ENCODE results near the gene PALLD.

DNA sequence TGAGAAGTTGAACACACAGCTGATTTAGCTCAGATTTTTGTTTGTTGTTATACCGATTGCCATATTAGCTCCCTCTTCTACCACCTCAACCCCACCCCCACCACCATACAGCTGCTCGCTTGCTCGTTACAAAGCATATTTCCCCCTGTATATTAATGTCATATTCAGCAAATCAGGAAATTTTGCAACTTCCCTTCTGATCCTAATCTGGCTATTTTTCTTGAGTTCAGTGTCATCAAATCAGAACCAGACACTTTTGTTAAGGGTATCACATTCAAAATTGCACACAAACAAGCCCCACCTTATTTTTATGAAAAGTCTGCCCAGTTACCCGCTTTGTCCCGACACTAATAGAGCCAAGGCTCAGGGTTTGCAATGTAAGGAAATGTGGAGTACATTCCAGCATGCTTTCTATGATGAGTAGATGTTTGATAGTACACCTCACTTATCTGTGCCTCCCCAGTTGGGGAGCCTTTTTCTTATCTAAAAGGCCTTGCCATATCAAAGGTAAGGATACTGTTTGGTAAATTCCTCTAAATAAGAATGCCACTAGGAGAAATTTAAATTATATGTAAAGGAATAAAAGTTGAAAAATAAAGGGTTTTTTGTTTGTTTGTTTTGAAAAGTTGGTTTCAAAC is 301.0 kb downstream of the PALLD start:
- TF ChIP-seq, protein P1, sequence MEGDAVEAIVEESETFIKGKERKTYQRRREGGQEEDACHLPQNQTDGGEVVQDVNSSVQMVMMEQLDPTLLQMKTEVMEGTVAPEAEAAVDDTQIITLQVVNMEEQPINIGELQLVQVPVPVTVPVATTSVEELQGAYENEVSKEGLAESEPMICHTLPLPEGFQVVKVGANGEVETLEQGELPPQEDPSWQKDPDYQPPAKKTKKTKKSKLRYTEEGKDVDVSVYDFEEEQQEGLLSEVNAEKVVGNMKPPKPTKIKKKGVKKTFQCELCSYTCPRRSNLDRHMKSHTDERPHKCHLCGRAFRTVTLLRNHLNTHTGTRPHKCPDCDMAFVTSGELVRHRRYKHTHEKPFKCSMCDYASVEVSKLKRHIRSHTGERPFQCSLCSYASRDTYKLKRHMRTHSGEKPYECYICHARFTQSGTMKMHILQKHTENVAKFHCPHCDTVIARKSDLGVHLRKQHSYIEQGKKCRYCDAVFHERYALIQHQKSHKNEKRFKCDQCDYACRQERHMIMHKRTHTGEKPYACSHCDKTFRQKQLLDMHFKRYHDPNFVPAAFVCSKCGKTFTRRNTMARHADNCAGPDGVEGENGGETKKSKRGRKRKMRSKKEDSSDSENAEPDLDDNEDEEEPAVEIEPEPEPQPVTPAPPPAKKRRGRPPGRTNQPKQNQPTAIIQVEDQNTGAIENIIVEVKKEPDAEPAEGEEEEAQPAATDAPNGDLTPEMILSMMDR (tag by site-specific recombination; IDR thresholded peaks at IDR 0.05) = no peak
- TF ChIP-seq, protein P2, sequence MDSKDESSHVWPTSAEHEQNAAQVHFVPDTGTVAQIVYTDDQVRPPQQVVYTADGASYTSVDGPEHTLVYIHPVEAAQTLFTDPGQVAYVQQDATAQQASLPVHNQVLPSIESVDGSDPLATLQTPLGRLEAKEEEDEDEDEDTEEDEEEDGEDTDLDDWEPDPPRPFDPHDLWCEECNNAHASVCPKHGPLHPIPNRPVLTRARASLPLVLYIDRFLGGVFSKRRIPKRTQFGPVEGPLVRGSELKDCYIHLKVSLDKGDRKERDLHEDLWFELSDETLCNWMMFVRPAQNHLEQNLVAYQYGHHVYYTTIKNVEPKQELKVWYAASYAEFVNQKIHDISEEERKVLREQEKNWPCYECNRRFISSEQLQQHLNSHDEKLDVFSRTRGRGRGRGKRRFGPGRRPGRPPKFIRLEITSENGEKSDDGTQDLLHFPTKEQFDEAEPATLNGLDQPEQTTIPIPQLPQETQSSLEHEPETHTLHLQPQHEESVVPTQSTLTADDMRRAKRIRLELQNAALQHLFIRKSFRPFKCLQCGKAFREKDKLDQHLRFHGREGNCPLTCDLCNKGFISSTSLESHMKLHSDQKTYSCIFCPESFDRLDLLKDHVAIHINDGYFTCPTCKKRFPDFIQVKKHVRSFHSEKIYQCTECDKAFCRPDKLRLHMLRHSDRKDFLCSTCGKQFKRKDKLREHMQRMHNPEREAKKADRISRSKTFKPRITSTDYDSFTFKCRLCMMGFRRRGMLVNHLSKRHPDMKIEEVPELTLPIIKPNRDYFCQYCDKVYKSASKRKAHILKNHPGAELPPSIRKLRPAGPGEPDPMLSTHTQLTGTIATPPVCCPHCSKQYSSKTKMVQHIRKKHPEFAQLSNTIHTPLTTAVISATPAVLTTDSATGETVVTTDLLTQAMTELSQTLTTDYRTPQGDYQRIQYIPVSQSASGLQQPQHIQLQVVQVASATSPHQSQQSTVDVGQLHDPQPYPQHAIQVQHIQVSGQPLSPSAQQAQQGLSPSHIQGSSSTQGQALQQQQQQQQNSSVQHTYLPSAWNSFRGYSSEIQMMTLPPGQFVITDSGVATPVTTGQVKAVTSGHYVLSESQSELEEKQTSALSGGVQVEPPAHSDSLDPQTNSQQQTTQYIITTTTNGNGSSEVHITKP (tag by site-specific recombination; IDR thresholded peaks at IDR 0.05) = no peak
- TF ChIP-seq ZNF274 (IDR thresholded peaks at IDR 0.05; ENCODE audit: low read length) (no peak), ZNF274 (tag by site-specific recombination; IDR thresholded peaks at IDR 0.05; ENCODE audit: borderline replicate concordance) (no peak), MYNN (tag by site-specific recombination; IDR thresholded peaks at IDR 0.05; ENCODE audit: borderline replicate concordance) (no peak), ZNF146 (tag by site-specific recombination; IDR thresholded peaks at IDR 0.05) (no peak), YY2 (tag by site-specific recombination; IDR thresholded peaks at IDR 0.05) (no peak), ZNF776 (tag by site-specific recombination; IDR thresholded peaks at IDR 0.05; ENCODE audit: borderline replicate concordance) (no peak)

Data from HEK293 (cell line).